GM19099 (cell line): ENCODE data around the gene RANBP2.

ENCODE experiments used
- POLR2A ChIP-seq: IDR thresholded peaks from 3 replicates; pipeline ENCODE4 v1.6.1; 2011; ENCODE audit warnings: low read depth; ENCODE audit not compliant: insufficient read length; ENCODE audit errors: extremely low read depth

The RANBP2 gene

DNA sequence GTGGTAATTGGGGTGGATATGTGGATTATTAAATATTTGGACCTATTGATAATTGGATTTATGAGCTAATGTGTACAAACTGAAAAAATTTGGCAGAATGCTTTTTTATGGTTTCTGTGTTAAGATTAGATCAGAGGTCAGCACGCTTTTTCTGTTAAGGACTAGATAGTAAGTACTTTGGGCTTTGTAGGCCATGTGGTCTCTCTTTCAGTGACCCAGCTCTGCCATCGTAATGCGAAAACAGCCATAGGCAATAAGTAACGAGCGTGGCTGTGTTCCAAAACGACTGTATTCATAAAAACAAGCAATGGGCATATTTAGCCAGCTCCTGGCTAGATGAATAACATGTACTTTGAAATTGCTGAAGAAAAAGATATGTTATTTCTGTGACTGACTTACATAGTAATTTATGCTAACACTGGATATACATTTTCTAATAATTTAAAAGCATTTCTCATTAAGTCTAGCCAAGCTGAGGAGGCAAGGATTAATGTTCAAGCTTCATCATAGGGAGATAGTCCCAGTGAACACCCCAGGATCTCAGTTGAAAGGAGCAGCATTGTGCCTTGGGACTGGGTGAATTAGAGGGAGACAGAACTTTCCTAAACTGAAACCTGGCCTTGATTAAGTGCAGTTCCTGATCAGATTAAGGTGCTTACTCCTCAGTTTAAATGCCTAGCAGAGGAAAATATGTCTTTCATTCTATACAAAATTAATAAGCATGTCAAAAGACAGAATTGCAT lies 87.3 kb downstream of the RANBP2 start:
- no peak for TF ChIP-seq POLR2A

GRCh38 chr2:108809936-108810335 lies 90.7 kb downstream of the RANBP2 start:
- TF ChIP-seq POLR2A, result no peak

DNA sequence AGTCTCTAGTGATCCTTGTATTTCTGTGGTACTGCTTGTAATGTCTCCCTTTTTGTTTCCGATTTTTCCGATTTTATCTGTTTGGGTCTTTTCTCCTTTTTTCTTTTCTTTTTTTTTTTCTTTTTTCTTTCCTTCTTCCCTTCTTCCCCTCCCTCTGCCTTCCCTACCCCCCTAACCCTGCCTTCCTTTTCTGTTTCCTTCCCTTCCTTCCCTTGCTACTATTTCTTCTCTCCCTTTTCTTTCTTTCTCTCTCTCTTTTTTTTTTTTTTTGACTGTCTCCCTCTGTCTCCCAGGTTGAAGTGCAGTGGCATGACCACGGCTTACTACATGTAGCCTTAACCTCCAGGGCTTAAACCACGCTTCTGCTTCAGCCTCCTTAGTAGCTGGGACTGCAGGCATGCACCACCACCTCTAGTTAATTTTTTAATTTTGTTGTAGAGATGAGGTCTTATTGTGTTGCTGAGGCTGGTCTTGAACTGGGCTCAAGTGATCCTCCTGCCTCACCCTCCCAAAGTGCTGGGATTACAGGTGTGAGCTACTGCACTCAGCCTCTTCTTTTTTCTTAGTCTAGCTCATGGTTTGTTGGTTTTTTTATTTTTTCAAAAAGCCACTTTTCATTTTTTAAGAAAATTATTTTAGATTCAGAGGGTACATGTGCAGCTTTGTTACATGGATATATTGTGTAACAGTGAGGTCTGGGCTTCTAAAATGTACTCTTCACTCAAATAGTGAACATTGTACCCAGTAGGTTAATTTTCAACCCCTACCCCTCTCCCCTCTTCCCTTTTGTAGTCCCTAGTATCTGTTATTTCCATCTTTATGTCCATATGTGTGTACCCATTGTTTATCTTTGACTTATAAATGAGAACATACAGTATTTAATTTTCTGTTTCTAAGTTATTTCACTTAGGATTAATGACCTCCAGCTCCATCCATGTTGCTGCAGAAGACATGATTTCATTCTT lies 92.0 kb downstream of the RANBP2 start:
- TF ChIP-seq POLR2A, result no peak

DNA sequence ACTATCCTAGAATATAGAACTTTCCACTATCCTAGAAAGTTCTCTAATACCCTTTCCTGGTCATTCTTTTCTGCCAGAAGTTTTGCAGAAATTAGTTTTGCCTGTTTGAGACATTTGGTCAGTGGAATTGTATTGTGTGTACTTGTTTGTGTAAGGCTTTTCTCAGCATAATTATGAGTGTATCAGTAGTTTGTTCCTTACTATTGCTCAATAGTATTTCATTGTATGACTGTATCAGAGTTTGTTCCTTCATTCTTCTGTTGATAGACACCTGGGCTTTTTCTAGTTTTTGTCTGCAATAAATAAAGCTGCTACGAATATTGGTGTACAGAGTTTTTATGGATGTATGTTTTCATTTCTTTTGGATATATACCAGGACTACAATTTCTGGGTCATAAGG lies 94.5 kb downstream of the RANBP2 start:
- no peak for TF ChIP-seq POLR2A

GRCh38 chr2:108820482-108820881 lies 101.2 kb downstream of the RANBP2 start:
- TF ChIP-seq POLR2A, result no peak

DNA sequence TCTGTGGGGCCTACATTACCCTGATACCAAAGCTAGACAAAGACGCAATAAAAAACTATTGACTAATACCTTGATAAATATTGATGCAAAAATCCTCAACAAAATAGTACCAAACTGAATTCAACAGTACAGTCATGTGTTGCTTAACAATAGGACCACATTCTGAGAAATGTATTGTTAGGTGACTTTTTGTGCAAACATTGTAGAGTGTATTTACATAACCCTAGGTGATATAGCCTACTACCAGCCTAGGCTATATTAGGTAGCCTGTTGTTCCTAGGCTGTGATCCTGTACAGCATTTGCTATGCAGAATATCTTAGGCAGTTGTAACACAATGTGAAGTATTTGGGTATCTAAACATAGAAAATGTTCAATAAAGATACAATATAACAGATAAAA lies 104.0 kb downstream of the RANBP2 start:
- TF ChIP-seq POLR2A, result no peak

- no peak for TF ChIP-seq POLR2A
Observed at GRCh38 chr2:108824316-108825070, 105.2 kb downstream of the RANBP2 start.

- TF ChIP-seq POLR2A, result no peak
Observed at GRCh38 chr2:108825254-108825653, 106.0 kb downstream of the RANBP2 start.

- TF ChIP-seq POLR2A, result no peak
Observed at GRCh38 chr2:108825736-108826135, 106.5 kb downstream of the RANBP2 start.

DNA sequence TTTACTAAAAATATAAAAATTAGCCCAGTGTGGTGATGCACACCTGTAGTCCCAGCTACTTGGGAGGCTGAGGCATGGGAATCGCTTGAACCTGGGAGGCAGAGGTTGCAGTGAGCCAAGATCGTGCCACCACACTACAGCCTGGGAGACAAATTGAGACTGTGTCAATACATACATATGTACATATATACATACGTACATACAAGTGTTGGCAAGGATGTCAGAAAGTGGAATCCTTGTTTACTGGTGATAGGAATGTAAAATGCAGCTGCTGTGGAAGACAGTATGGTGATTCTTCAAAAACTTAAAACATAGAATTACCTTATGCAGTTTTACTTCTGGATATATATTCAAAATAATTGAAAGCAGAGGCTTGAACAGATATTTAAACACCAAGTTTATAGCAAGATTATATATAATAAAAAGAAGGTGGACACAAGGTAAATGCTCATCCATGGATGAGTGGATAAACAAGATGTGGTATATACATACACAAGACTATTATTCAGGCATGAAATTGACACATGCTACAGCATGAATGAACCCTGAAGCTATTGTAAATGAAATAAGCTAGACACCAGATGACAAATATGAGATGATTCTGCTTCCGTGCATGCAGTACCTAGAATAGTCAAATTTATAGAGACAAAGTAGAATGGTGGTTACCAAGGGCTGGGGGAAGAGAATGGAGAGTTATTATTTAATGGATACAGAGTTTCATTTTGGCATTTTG lies 110.5 kb downstream of the RANBP2 start:
- no peak for TF ChIP-seq POLR2A

DNA sequence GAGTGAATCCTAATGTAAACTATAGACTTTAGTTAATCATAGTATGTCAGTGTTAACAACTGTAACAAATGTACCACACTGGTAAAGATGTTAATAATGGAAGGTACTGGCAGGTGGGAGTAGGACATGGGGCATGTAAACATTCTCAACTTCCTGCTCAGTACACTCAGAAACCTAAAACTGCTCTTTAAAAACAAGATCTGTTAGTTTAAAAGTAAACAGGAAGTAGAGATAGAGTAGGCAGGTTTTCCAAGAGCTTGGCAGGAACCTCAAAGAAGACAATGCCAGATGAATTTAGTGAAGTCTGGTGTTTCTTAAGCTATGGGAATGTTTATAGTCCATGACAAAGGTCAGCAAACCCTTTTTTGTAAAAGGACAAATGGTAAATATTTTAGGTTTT lies 113.9 kb downstream of the RANBP2 start:
- no peak for TF ChIP-seq POLR2A

DNA sequence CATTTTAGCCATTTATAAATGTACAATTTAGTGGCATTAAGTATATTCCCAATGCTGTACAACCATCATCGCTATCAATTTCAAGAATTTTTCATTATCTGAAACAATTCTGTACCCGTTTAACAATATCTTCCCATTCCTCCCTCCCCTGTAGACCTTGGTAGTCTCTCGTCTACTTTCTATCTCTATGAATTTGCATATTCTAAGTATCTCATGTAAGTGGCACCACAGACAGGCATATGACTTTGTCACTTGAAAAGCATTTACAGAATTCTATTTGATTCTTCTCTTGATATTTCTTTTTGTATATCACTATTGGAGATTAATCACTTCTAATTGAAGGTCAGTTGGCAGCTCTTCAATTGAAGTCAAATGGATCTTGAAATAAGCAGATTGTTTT lies 115.3 kb downstream of the RANBP2 start:
- TF ChIP-seq POLR2A, result no peak

- no peak for TF ChIP-seq POLR2A
Observed at GRCh38 chr2:108835040-108835439, 115.8 kb downstream of the RANBP2 start.
